C4-2B (cell line): Measurements from ENCODE around the gene POLR2B.

Experiments used
- H3K27ac ChIP-seq: fragments of 450-650 bp; 2 replicates; pipeline ENCODE4 v1.5.1; 2017
- CTCF ChIP-seq: fragments of 450-650 bp; conservative IDR thresholded peaks from 2 replicates; pipeline ENCODE4 v1.5.1; 2017; ENCODE audit warnings: mild to moderate bottlenecking
- ZFX ChIP-seq: fragments of 450-650 bp; IDR thresholded peaks from 2 replicates; pipeline ENCODE4 v1.6.1; 2017

Gene POLR2B

DNA sequence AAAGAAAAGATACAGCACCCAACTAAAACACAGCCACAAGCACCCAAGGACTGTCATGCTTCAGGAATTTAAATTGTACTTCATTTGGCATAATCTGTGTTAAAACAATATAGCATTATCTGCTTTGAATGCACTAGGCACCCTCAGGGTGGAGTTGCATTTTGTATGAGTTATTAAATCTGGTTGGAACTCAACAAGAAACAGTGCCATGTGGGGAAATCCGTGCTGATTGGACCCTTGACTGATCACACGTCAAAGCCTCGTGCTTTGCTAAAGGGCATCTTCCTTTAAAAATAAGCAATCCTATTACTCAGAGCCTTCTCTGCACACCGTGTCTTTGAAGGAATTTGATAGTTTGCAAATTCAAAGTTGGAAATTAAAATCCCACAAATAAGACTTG, 96.0 kb downstream of the POLR2B start:
- no peak overlapping the region for H3K27ac ChIP-seq
- TF ChIP-seq ZFX (no peak), CTCF (no peak)

DNA sequence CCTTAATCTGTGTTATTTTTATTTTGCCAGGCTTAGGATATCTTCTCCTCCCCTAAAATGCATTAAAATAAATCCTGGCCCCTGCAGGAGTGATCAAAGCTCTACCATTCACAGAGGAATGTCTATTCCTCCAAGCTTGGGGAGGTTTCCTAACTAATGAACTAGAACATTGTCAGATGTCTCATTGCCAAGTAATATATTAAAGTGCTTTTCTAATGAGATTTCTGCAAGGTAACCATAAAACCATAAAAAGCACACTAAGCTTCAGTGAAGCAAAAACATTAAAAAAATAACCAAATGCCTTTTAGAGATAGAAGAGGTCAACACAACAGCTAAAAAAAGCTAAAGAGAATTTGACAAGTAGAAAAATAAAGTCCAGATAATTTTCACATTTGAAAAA, 96.7 kb downstream of the POLR2B start:
- TF ChIP-seq CTCF (no peak), ZFX (no peak)
- no peak overlapping the region for H3K27ac ChIP-seq

DNA sequence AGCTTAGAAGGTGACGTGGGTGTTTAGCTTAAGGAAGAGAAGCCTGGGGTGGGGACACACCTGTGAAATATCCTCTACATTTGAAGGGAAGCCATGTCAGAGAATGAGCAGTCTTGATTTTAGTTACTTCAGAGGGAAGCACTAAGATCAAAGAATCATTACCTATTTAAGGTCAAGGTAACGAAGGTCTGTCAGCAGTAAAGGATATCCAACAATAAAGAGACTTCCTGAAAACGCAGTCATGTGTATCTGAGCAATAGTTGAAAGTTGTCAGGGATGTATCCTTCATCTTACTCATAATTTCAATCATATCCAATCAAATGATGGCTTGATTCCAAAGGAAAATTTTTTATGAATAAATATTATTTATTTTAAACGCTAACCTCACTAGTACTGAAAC, 98.0 kb downstream of the POLR2B start:
- H3K27ac ChIP-seq = no peak overlapping the region
- TF ChIP-seq ZFX (no peak), CTCF (no peak)

GRCh38 chr4:57077550-57078343, 99.1 kb downstream of the POLR2B start:
- TF ChIP-seq CTCF (no peak), ZFX (no peak)
- H3K27ac ChIP-seq = no peak overlapping the region

DNA sequence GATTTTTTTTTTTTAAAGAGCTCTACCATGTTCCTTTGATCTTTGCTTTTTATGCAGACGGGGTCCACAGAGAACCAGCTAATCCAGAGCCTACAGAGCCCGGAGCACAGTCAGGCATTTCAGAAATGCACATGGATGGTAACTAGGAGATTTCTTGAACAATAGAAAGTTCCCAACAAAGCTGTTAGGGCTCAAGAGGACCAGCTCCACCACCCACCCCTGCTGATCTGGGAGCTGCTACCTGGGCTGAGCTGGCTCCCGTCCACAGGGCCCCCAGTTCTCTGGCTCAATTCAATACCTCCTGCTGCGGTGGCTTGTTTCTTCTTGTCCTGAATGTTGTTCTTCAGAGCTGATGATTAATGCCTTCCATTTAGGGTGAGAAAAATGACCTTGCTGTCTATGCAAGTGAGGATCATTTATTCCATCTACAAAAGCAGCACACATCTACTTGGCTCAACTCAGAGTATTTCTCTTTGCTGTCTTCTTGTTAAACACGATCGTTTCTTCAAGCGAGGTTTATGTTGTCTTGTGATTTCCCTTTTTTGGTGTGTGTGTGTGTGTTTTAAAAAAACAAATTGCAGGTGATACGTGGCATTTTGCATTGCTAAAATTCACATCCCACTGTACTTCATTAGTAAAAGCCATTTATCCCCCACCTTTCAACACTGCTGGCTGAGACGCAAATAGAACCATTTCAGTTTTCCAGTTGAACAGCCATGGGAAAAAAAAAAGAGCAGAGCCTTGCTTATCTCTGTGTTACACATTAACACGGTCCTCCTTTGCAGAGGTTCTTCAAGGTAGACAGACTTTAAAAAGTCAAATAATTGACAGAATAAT, 100.2 kb downstream of the POLR2B start:
- H3K27ac ChIP-seq = no peak overlapping the region
- TF ChIP-seq ZFX (no peak), CTCF (no peak)
